ENCODE measurements around the gene CFAP77. TPM values are rescaled to one million over a fixed set of nuclear protein-coding genes. Genes with fewer than 3 reads are reported as not detected.

The CFAP77 gene
- total RNA-seq, 2 experiments from 2014 or later = not detected

GRCh38 chr9:132430998-132431397 is 21.0 kb downstream of the CFAP77 start:
- intact Hi-C loops (cut with DNase I, micrococcal nuclease) = no loop called here

GRCh38 chr9:132434881-132435280 is 24.9 kb downstream of the CFAP77 start:
- Histone ChIP-seq H3K27me3 (ENCODE audit: control insufficient read depth in 1 of 2, insufficient read depth in 2 of 2, low read length in 2 of 2) (peaks cover under 1 to 5% of the 10 kb centered on the region in 2 experiments), H3K36me3 (ENCODE audit: insufficient read depth, low read length) (no peaks in the 10 kb centered on the region), H3K4me3 (ENCODE audit: low read length) (no peak overlapping the region), H3K9me3 (ENCODE audit: control insufficient read depth in 1 of 2, insufficient read depth in 1 of 2, low read length in 2 of 2) (no peaks in the 10 kb centered on the region), H3K27ac (ENCODE audit: low read depth in 1 of 2, low read length in 2 of 2) (no peak overlapping the region), H3K4me1 (ENCODE audit: insufficient read depth, low read length) (no peaks in the 10 kb centered on the region)
- CTCF ChIA-PET = no interaction called here
- no peak for ATAC-seq (ENCODE audit: poor library complexity)
- POLR2A ChIA-PET = no interaction called here
- DNase-seq = no peak
- Mint-ChIP-seq H3K36me3 (ENCODE audit: low read depth) (no peaks in the 10 kb centered on the region), H3K4me3 (no peak overlapping the region), H3K9me3 (no peaks in the 10 kb centered on the region), H3K27ac (no peak overlapping the region), H3K27me3 (peaks cover 63% of the 10 kb centered on the region), H3K4me1 (ENCODE audit: low read depth) (no peaks in the 10 kb centered on the region)
- no peak for TF ChIP-seq CTCF (IDR thresholded peaks at IDR 0.05)
- intact Hi-C loops (cut with DNase I, micrococcal nuclease) = no loop called here

More at GRCh38 chr9:132430998-132431397, 21.0 kb downstream of the CFAP77 start:
- Histone ChIP-seq H3K36me3 (ENCODE audit: insufficient read depth, low read length) (no peaks in the 10 kb centered on the region), H3K9me3 (ENCODE audit: control insufficient read depth in 1 of 2, insufficient read depth in 1 of 2, low read length in 2 of 2) (no peaks in the 10 kb centered on the region), H3K4me1 (ENCODE audit: insufficient read depth, low read length) (no peaks in the 10 kb centered on the region), H3K4me3 (ENCODE audit: low read length) (no peak overlapping the region), H3K27ac (ENCODE audit: low read depth in 1 of 2, low read length in 2 of 2) (no peak overlapping the region), H3K27me3 (ENCODE audit: control insufficient read depth in 1 of 2, insufficient read depth in 2 of 2, low read length in 2 of 2) (peaks cover 6 to 21% of the 10 kb centered on the region in 2 experiments)
- ATAC-seq (ENCODE audit: poor library complexity) = no peak
- no peaks in the 10 kb centered on the region for H3K4me1 Mint-ChIP-seq (ENCODE audit: low read depth)
- no peak overlapping the region for H3K4me3 Mint-ChIP-seq
- POLR2A ChIA-PET = no interaction called here
- H3K36me3 Mint-ChIP-seq (ENCODE audit: low read depth) = no peaks in the 10 kb centered on the region
- no peak for DNase-seq
- no peak for TF ChIP-seq CTCF (IDR thresholded peaks at IDR 0.05)
- peaks cover 74% of the 10 kb centered on the region for H3K27me3 Mint-ChIP-seq
- no peaks in the 10 kb centered on the region for H3K9me3 Mint-ChIP-seq
- CTCF ChIA-PET = no interaction called here
- no peak overlapping the region for H3K27ac Mint-ChIP-seq

- Histone ChIP-seq H3K36me3 (ENCODE audit: insufficient read depth, low read length) (no peaks in the 10 kb centered on the region), H3K27me3 (ENCODE audit: control insufficient read depth in 1 of 2, insufficient read depth in 2 of 2, low read length in 2 of 2) (peaks cover 5 to 24% of the 10 kb centered on the region in 2 experiments), H3K27ac (ENCODE audit: low read depth in 1 of 2, low read length in 2 of 2) (no peak overlapping the region), H3K9me3 (ENCODE audit: control insufficient read depth in 1 of 2, insufficient read depth in 1 of 2, low read length in 2 of 2) (no peaks in the 10 kb centered on the region), H3K4me3 (ENCODE audit: low read length) (no peak overlapping the region), H3K4me1 (ENCODE audit: insufficient read depth, low read length) (no peaks in the 10 kb centered on the region)
- ATAC-seq (ENCODE audit: poor library complexity) = no peak
- no peaks in the 10 kb centered on the region for H3K4me1 Mint-ChIP-seq (ENCODE audit: low read depth)
- POLR2A ChIA-PET = no interaction called here
- CTCF ChIA-PET = no interaction called here
- DNase-seq = no peak
- intact Hi-C loops (cut with DNase I, micrococcal nuclease) = no loop called here
- no peak for TF ChIP-seq CTCF (IDR thresholded peaks at IDR 0.05)
- H3K27me3 Mint-ChIP-seq = peaks cover 68% of the 10 kb centered on the region
- H3K36me3 Mint-ChIP-seq (ENCODE audit: low read depth) = no peaks in the 10 kb centered on the region
- no peaks in the 10 kb centered on the region for H3K9me3 Mint-ChIP-seq
- no peak overlapping the region for H3K4me3 Mint-ChIP-seq
- H3K27ac Mint-ChIP-seq = no peak overlapping the region
These were observed 29.1 kb downstream of the CFAP77 start for GRCh38 chr9:132439153-132439552.
